ENCODE results near the gene SLC4A2. TPM values are rescaled to one million over a fixed set of nuclear protein-coding genes. Genes with fewer than 3 reads are reported as not detected.
A peak's percentile ranks its signal among the peaks of the same experiment; 100 is the strongest.
"Not testable (repeated sequence)": the region's sequence is repeated elsewhere in the genome, so short reads cannot be mapped to it uniquely, and the experiment has no call there.

The SLC4A2 gene
- total and polyA plus RNA-seq, 7 experiments from 2014 or later = 7.9 to 125 (median 57.2) TPM

GRCh38 chr7:151035026-151035717, 24.2 kb upstream of the SLC4A2 start:
- no peak overlapping the region for H3K4me3 ChIP-seq (ENCODE audit: low read length)
- H3K27me3 ChIP-seq (ENCODE audit: control insufficient read depth in 2 of 2, insufficient read depth in 2 of 2, low read length in 2 of 2) = no peaks in the 10 kb centered on the region
- H3K36me3 ChIP-seq (ENCODE audit: control insufficient read depth in 2 of 3, insufficient read depth in 3 of 3, low read length in 3 of 3) = peaks cover 0 to 69% (median 12%) of the 10 kb centered on the region in 3 experiments
- ATAC-seq (no peak), DNase-seq (no peak)
- Mint-ChIP-seq H3K4me3 (no peak overlapping the region), H3K9me3 (no peaks in the 10 kb centered on the region), H3K4me1 (peaks cover 0 to 16% (median 8%) of the 10 kb centered on the region in 7 donors), H3K27me3 (no peaks in the 10 kb centered on the region), H3K27ac (no peak overlapping the region), H3K36me3 (peaks cover 0 to 17% (median 0%) of the 10 kb centered on the region in 5 donors)
- CTCF ChIA-PET = no interaction called here
- intact Hi-C loops (cut with micrococcal nuclease) = no loop called here
- no peak overlapping the region for H3K27ac ChIP-seq (ENCODE audit: low read depth, low read length)
- H3K9me3 ChIP-seq (ENCODE audit: control insufficient read depth in 2 of 3, low read length in 3 of 3) = no peaks in the 10 kb centered on the region
- POLR2A ChIA-PET = no interaction called here
- H3K4me1 ChIP-seq (ENCODE audit: control insufficient read depth in 2 of 2, insufficient read depth in 2 of 2, low read length in 2 of 2) = no peaks in the 10 kb centered on the region

GRCh38 chr7:151035902-151036301, 23.5 kb upstream of the SLC4A2 start:
- no peaks in the 10 kb centered on the region for H3K27me3 Mint-ChIP-seq
- H3K9me3 ChIP-seq (ENCODE audit: control insufficient read depth in 2 of 3, low read length in 3 of 3) = no peaks in the 10 kb centered on the region
- no peak overlapping the region for H3K4me3 Mint-ChIP-seq
- no peaks in the 10 kb centered on the region for H3K9me3 Mint-ChIP-seq
- peaks cover 0 to 16% (median 8%) of the 10 kb centered on the region in 7 donors for H3K4me1 Mint-ChIP-seq
- ATAC-seq (no peak), DNase-seq (no peak)
- H3K4me3 ChIP-seq (ENCODE audit: low read length) = no peak overlapping the region
- H3K4me1 ChIP-seq (ENCODE audit: control insufficient read depth in 2 of 2, insufficient read depth in 2 of 2, low read length in 2 of 2) = no peaks in the 10 kb centered on the region
- ChIA-PET POLR2A (no interaction called here), CTCF (interaction anchor here (0.6 kb wide), 1 partner anchor 52 kb away, joined by 3 read pairs; no protein-coding TSS in a partner anchor)
- peaks cover 0 to 73% (median 12%) of the 10 kb centered on the region in 3 experiments for H3K36me3 ChIP-seq (ENCODE audit: control insufficient read depth in 2 of 3, insufficient read depth in 3 of 3, low read length in 3 of 3)
- H3K27ac Mint-ChIP-seq = no peak overlapping the region
- no peaks in the 10 kb centered on the region for H3K27me3 ChIP-seq (ENCODE audit: control insufficient read depth in 2 of 2, insufficient read depth in 2 of 2, low read length in 2 of 2)
- H3K36me3 Mint-ChIP-seq = peaks cover 0 to 17% (median 0%) of the 10 kb centered on the region in 5 donors
- H3K27ac ChIP-seq (ENCODE audit: low read depth, low read length) = no peak overlapping the region
- intact Hi-C loops (cut with micrococcal nuclease) = no loop called here

GRCh38 chr7:151038951-151039849, 20.2 kb upstream of the SLC4A2 start:
- Mint-ChIP-seq H3K4me3 (no peak overlapping the region), H3K4me1 (peaks cover 0 to 11% (median 0%) of the 10 kb centered on the region in 7 donors), H3K36me3 (peaks cover 0 to 12% (median 0%) of the 10 kb centered on the region in 5 donors), H3K9me3 (no peaks in the 10 kb centered on the region), H3K27me3 (no peaks in the 10 kb centered on the region), H3K27ac (peak overlapping the region in 3 of 9 donors; percentile 10 to 54 (median 46))
- intact Hi-C loops (cut with micrococcal nuclease) = no loop called here
- DNase-seq (peak in 1 of 9 donors; percentile 79), ATAC-seq (peak; percentile 81)
- Histone ChIP-seq H3K4me1 (ENCODE audit: control insufficient read depth in 2 of 2, insufficient read depth in 2 of 2, low read length in 2 of 2) (no peaks in the 10 kb centered on the region), H3K9me3 (ENCODE audit: control insufficient read depth in 2 of 3, low read length in 3 of 3) (no peaks in the 10 kb centered on the region), H3K27me3 (ENCODE audit: control insufficient read depth in 2 of 2, insufficient read depth in 2 of 2, low read length in 2 of 2) (no peaks in the 10 kb centered on the region), H3K36me3 (ENCODE audit: control insufficient read depth in 2 of 3, insufficient read depth in 3 of 3, low read length in 3 of 3) (peaks cover 0 to 73% (median 14%) of the 10 kb centered on the region in 3 experiments), H3K27ac (ENCODE audit: low read depth, low read length) (no peak overlapping the region), H3K4me3 (ENCODE audit: low read length) (no peak overlapping the region)
- ChIA-PET CTCF (interaction anchor here (1.5 kb wide), 1 partner anchor 21 kb away, joined by 3 read pairs; no protein-coding TSS in a partner anchor), POLR2A (no interaction called here)

GRCh38 chr7:151039850-151040548, 19.4 kb upstream of the SLC4A2 start:
- CTCF ChIA-PET = interaction anchor here (1.5 kb wide), 1 partner anchor 22 kb away, joined by 3 read pairs; no protein-coding TSS in a partner anchor
- Mint-ChIP-seq H3K36me3 (peaks cover 0 to 12% (median 0%) of the 10 kb centered on the region in 5 donors), H3K4me1 (peaks cover 0 to 11% (median 0%) of the 10 kb centered on the region in 7 donors), H3K4me3 (no peak overlapping the region), H3K27me3 (no peaks in the 10 kb centered on the region), H3K27ac (no peak overlapping the region), H3K9me3 (no peaks in the 10 kb centered on the region)
- POLR2A ChIA-PET = interaction anchor here (0.7 kb wide), 1 partner anchor 116 kb away, joined by 3 read pairs; no protein-coding TSS in a partner anchor
- DNase-seq = no peak
- Histone ChIP-seq H3K4me1 (ENCODE audit: control insufficient read depth in 2 of 2, insufficient read depth in 2 of 2, low read length in 2 of 2) (no peaks in the 10 kb centered on the region), H3K4me3 (ENCODE audit: low read length) (no peak overlapping the region), H3K27ac (ENCODE audit: low read depth, low read length) (no peak overlapping the region), H3K9me3 (ENCODE audit: control insufficient read depth in 2 of 3, low read length in 3 of 3) (no peaks in the 10 kb centered on the region), H3K36me3 (ENCODE audit: control insufficient read depth in 2 of 3, insufficient read depth in 3 of 3, low read length in 3 of 3) (peaks cover 0 to 73% (median 9%) of the 10 kb centered on the region in 3 experiments), H3K27me3 (ENCODE audit: control insufficient read depth in 2 of 2, insufficient read depth in 2 of 2, low read length in 2 of 2) (no peaks in the 10 kb centered on the region)
- intact Hi-C loops (cut with micrococcal nuclease) = no loop called here
- no peak for ATAC-seq

- Mint-ChIP-seq H3K27ac (no peak overlapping the region), H3K36me3 (peaks cover 0 to 12% (median 0%) of the 10 kb centered on the region in 5 donors), H3K9me3 (no peaks in the 10 kb centered on the region), H3K27me3 (no peaks in the 10 kb centered on the region), H3K4me1 (peaks cover 0 to 11% (median 0%) of the 10 kb centered on the region in 7 donors), H3K4me3 (no peak overlapping the region)
- H3K4me3 ChIP-seq (ENCODE audit: low read length) = no peak overlapping the region
- POLR2A ChIA-PET = interaction anchor here (0.7 kb wide), 1 partner anchor 117 kb away, joined by 3 read pairs; no protein-coding TSS in a partner anchor
- H3K9me3 ChIP-seq (ENCODE audit: control insufficient read depth in 2 of 3, low read length in 3 of 3) = no peaks in the 10 kb centered on the region
- peaks cover 0 to 73% (median 3%) of the 10 kb centered on the region in 3 experiments for H3K36me3 ChIP-seq (ENCODE audit: control insufficient read depth in 2 of 3, insufficient read depth in 3 of 3, low read length in 3 of 3)
- DNase-seq = no peak
- H3K27me3 ChIP-seq (ENCODE audit: control insufficient read depth in 2 of 2, insufficient read depth in 2 of 2, low read length in 2 of 2) = no peaks in the 10 kb centered on the region
- CTCF ChIA-PET = interaction anchor here (0.7 to 1.5 kb wide), 2 partner anchors 22 to 62 kb away, joined by 3 to 4 read pairs; no protein-coding TSS in a partner anchor
- H3K4me1 ChIP-seq (ENCODE audit: control insufficient read depth in 2 of 2, insufficient read depth in 2 of 2, low read length in 2 of 2) = no peaks in the 10 kb centered on the region
- intact Hi-C loops (cut with micrococcal nuclease) = no loop called here
- no peak overlapping the region for H3K27ac ChIP-seq (ENCODE audit: low read depth, low read length)
- ATAC-seq = no peak
Observed at GRCh38 chr7:151040616-151041375, 18.6 kb upstream of the SLC4A2 start.

GRCh38 chr7:151043449-151043848, 15.9 kb upstream of the SLC4A2 start:
- CTCF ChIA-PET; H3K4me3 Mint-ChIP-seq; intact Hi-C loops (cut with micrococcal nuclease); POLR2A ChIA-PET; H3K9me3 ChIP-seq (ENCODE audit: control insufficient read depth in 2 of 3, low read length in 3 of 3); H3K27ac Mint-ChIP-seq; H3K4me3 ChIP-seq (ENCODE audit: low read length); H3K27me3 Mint-ChIP-seq; H3K9me3 Mint-ChIP-seq; ATAC-seq; DNase-seq; H3K36me3 Mint-ChIP-seq; H3K27me3 ChIP-seq (ENCODE audit: control insufficient read depth in 2 of 2, insufficient read depth in 2 of 2, low read length in 2 of 2); H3K4me1 ChIP-seq (ENCODE audit: control insufficient read depth in 2 of 2, insufficient read depth in 2 of 2, low read length in 2 of 2); H3K27ac ChIP-seq (ENCODE audit: low read depth, low read length): not testable (repeated sequence)
- peaks cover 0 to 50% (median 3%) of the 10 kb centered on the region in 3 experiments for H3K36me3 ChIP-seq (ENCODE audit: control insufficient read depth in 2 of 3, insufficient read depth in 3 of 3, low read length in 3 of 3)
- H3K4me1 Mint-ChIP-seq = peaks cover 0 to 14% (median 0%) of the 10 kb centered on the region in 7 donors

Data from naive thymus-derived CD4-positive, alpha-beta T cell (primary cell).